Activated naive CD8-positive, alpha-beta T cell treated with anti-CD3 and anti-CD28 coated beads, Interleukin-2, amount 50 U/mL, for 16 hours (primary cell): ENCODE measurements around the gene RAMAC.
"Not testable (repeated sequence)": the region's sequence is repeated elsewhere in the genome, so short reads cannot be mapped to it uniquely, and the experiment has no call there.

Source experiments
- DNase-seq: peaks from one replicate; pipeline ENCODE4 v3.0.0-alpha.2; 2020; ENCODE audit warnings: low read depth, low spot score

RAMAC gene

GRCh38 chr15:82985688-82986441 is at the start of gene RAMAC:
Gene RAMAC, plus strand, starts transcription at chr15:82986210. Its CDS starts 2,809 bp downstream, at chr15:82989019.
- peak; percentile 79 for DNase-seq

GRCh38 chr15:82936966-82937711 is 48.9 kb upstream of the RAMAC start:
- DNase-seq: no peak

- no peak for DNase-seq
Observed at GRCh38 chr15:82937712-82938058, 48.3 kb upstream of the RAMAC start.

GRCh38 chr15:82939678-82940077 is 46.3 kb upstream of the RAMAC start:
- DNase-seq: not testable (repeated sequence)

GRCh38 chr15:82942691-82943090 is 43.3 kb upstream of the RAMAC start:
- no peak for DNase-seq

GRCh38 chr15:82943176-82943575 is 42.8 kb upstream of the RAMAC start:
- no peak for DNase-seq

GRCh38 chr15:82944056-82944455 is 42.0 kb upstream of the RAMAC start:
- DNase-seq: no peak

GRCh38 chr15:82944821-82945220 is 41.2 kb upstream of the RAMAC start:
- DNase-seq: no peak

- DNase-seq: no peak
Observed at GRCh38 chr15:82945326-82945725, 40.7 kb upstream of the RAMAC start.

- DNase-seq: no peak
Observed at GRCh38 chr15:82946155-82946701, 39.8 kb upstream of the RAMAC start.

GRCh38 chr15:82950295-82950694 is 35.7 kb upstream of the RAMAC start:
- DNase-seq: no peak

GRCh38 chr15:82950746-82951370 is 35.2 kb upstream of the RAMAC start:
- DNase-seq: no peak

GRCh38 chr15:82951472-82952157 is 34.4 kb upstream of the RAMAC start:
- no peak for DNase-seq

- DNase-seq: no peak
Observed at GRCh38 chr15:82952158-82953081, 33.6 kb upstream of the RAMAC start, which contains the start of gene HOMER2. Gene HOMER2, minus strand, starts transcription at chr15:82952720. Its CDS starts 185 bp downstream, at chr15:82952535.

GRCh38 chr15:82958638-82959037 is 27.4 kb upstream of the RAMAC start:
- no peak for DNase-seq

- no peak for DNase-seq
Observed at GRCh38 chr15:82959423-82959822, 26.6 kb upstream of the RAMAC start.

GRCh38 chr15:82960766-82961165 is 25.2 kb upstream of the RAMAC start:
- no peak for DNase-seq

- DNase-seq: no peak
Observed at GRCh38 chr15:82963471-82964341, 22.3 kb upstream of the RAMAC start.

- no peak for DNase-seq
Observed at GRCh38 chr15:82964890-82965289, 21.1 kb upstream of the RAMAC start.

- no peak for DNase-seq
Observed at GRCh38 chr15:82966671-82967071, 19.3 kb upstream of the RAMAC start.
